ENCODE data around the gene CARMIL1. TPM values are rescaled to one million over a fixed set of nuclear protein-coding genes. Genes with fewer than 3 reads are reported as not detected.

Gene CARMIL1
- polyA plus RNA-seq, 1 of the 3 experiments (the other 2 are of a cell fraction), result 1.7 TPM

GRCh38 chr6:25435416-25435985 is 156.3 kb downstream of the CARMIL1 start:
- no peaks in the 10 kb centered on the region for H3K9me3 ChIP-seq
- 93% methylated on average over 6 of the region's 6 CpGs for WGBS (ENCODE audit: low lambda C conversion rate)
- no peak overlapping the region for H3K27ac ChIP-seq (ENCODE audit: low read depth in 2 of 2, low read length in 1 of 2)
- H3K4me3 ChIP-seq (ENCODE audit: low read depth in 2 of 2, low read length in 1 of 2), result no peak overlapping the region
- POLR2A ChIA-PET, result no interaction called here
- no peak for DNase-seq
- H3K9ac ChIP-seq, result no peak overlapping the region
- H3F3A ChIP-seq (replicated peaks; ENCODE audit: insufficient read depth), result no peaks in the 10 kb centered on the region
- no peaks in the 10 kb centered on the region for H3K27me3 ChIP-seq (ENCODE audit: insufficient read depth)
- TF ChIP-seq REST (IDR thresholded peaks at IDR 0.05; ENCODE audit: low read depth, low read length), result no peak
- TF ChIP-seq RAD21 (IDR thresholded peaks at IDR 0.05; ENCODE audit: low read length), result no peak
- no peak for TF ChIP-seq ELF1 (IDR thresholded peaks at IDR 0.05)
- no peak for TF ChIP-seq SIN3A (IDR thresholded peaks at IDR 0.05; ENCODE audit: borderline replicate concordance, low read depth, low read length)
- TF ChIP-seq ZBTB33 (IDR thresholded peaks at IDR 0.05; ENCODE audit: borderline replicate concordance, low read depth), result no peak
- no peak for TF ChIP-seq RFX5 (IDR thresholded peaks at IDR 0.05; ENCODE audit: low read length)
- TF ChIP-seq PBX3 (IDR thresholded peaks at IDR 0.05), result no peak
- TF ChIP-seq MAX (IDR thresholded peaks at IDR 0.05; ENCODE audit: low read depth), result no peak
- TF ChIP-seq NFIC (IDR thresholded peaks at IDR 0.05; ENCODE audit: borderline replicate concordance), result no peak
- no peak for TF ChIP-seq TCF12 (IDR thresholded peaks at IDR 0.05)
- no peak overlapping the region for H3K4me2 ChIP-seq
- 0 out of 4 replicates have a peak, but pooled peaks cover 0 to 2% of the 10 kb centered on the region in 2 experiments for H3K4me1 ChIP-seq (ENCODE audit: control insufficient read depth in 1 of 2, insufficient read depth in 2 of 2, low read depth in 1 of 2, low read length in 1 of 2)
- H3K36me3 ChIP-seq (replicated peaks in 1 of 2; ENCODE audit: control insufficient read depth in 1 of 2, insufficient read depth in 2 of 2, low read length in 1 of 2), result no peaks in the 10 kb centered on the region
- H4K20me1 ChIP-seq (ENCODE audit: insufficient read depth), result no peaks in the 10 kb centered on the region
- no peaks in the 10 kb centered on the region for H3K79me2 ChIP-seq (ENCODE audit: insufficient read depth)
- no peaks in the 10 kb centered on the region for H3K9me2 ChIP-seq
- CTCF ChIA-PET, result interaction anchor here (1.0 to 1.3 kb wide), 3 partner anchors 54 to 157 kb away, joined by 3 to 6 read pairs (median 3); no protein-coding TSS in a partner anchor
- no peak overlapping the region for H2AFZ ChIP-seq (ENCODE audit: low read depth)
